HG03521 (cell line): ENCODE measurements around the gene CPNE7.
"Not testable (repeated sequence)": the region's sequence is repeated elsewhere in the genome, so short reads cannot be mapped to it uniquely, and the experiment has no call there.

Source experiments
- ATAC-seq: cut with Tn5 transposase; IDR thresholded peaks from one replicate; pipeline ENCODE4 v1.9.1; 2021; ENCODE audit warnings: mild to moderate bottlenecking, moderate library complexity; ENCODE audit not compliant: unreplicated experiment

CPNE7 gene

DNA sequence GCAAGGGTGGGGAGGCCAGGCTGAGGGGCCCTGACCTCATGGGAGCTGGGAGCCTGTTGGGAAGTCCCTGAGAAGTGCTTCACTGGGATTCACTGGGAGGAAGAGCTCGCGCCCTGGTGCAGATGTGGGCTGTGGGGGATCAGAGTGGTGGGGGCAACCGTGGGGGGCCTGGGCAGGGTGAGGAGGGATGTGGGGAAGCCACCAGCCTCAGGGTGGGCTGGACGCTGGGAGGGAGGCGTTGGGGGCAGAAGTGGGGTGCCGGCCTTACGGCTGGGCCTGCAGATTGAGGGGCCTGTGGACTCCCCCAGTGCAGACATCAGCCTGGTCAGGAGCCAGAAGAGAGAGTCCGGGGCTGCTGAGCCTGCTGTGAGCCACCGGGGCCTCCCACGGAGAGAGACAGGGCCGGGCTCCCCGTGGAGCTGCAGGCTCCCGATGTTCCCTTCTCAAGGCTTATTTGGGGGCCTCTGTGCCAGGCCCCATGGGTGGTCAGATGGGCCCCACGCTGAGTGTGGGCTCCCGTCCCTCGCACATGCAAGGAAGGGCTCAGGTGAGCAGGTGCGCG, 45.7 kb downstream of the CPNE7 start:
- ATAC-seq, result no peak

DNA sequence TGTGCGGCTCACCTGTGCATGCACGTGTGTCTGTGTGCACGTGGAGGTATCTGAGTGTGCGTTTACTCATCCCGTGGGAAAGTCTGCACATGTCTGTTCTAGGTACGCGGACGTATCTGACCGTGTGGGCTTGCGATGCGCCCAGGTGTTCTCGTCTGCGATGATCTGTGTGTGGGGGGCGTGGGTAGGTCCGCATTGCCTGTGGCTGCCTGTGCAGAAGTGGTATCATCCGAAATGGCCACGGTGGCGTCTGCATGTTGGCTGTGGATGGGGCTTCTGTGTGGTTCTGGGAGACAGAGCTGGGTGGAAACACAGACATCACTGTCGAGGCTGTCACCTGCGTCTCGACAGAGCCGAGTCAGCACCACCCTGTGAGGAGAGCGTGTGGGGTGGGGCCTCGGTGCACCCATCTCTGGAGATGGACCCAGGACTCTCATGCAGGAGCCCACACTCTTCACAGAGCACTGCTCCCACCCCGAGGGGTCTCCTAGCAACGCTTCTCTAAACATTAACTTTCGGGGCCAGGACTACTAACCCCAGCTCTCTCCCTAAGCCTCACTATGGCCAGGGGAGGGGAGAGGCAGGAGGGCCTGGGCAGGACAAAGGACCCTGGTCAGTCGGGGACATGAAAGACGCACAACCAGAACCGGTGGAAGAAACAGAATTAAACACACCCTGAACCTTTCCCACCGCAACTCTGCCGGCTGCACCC, 46.3 kb downstream of the CPNE7 start:
- no peak for ATAC-seq

DNA sequence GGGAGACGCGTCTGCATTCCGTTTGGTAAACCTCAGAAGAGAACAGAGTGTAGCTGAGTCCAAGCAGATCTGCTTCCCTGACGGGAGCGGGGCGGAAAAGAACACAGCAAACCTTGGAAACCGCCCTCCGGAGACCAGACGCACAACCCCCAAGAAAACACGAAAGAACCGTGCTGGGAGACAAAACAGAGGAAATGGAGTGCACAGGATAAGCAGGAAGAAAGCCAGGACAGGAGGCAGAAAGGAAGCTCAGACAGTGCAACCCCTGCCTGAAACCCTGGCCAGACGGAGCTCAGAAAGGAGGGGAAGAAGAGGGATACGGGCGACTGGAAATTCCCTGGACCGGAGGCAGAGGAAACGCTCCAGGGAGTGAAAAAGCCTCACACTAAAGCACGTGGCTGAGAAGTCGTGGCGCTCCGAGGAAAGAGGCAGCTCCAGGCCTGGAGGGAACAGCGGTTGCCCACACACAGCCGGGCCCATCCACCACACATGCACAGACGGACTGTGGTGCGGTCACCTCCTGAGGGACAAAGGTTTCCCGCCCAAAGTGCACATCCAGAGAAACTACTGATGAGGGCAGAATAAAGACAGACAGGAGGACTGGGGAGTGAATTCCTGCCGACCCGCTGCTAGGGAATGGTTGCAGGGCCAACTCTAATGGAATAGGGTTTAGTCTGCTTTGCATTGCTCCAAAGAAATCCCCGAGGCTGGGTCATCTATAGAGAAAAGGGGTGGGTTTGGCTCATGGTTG, 48.1 kb downstream of the CPNE7 start:
- no peak for ATAC-seq

DNA sequence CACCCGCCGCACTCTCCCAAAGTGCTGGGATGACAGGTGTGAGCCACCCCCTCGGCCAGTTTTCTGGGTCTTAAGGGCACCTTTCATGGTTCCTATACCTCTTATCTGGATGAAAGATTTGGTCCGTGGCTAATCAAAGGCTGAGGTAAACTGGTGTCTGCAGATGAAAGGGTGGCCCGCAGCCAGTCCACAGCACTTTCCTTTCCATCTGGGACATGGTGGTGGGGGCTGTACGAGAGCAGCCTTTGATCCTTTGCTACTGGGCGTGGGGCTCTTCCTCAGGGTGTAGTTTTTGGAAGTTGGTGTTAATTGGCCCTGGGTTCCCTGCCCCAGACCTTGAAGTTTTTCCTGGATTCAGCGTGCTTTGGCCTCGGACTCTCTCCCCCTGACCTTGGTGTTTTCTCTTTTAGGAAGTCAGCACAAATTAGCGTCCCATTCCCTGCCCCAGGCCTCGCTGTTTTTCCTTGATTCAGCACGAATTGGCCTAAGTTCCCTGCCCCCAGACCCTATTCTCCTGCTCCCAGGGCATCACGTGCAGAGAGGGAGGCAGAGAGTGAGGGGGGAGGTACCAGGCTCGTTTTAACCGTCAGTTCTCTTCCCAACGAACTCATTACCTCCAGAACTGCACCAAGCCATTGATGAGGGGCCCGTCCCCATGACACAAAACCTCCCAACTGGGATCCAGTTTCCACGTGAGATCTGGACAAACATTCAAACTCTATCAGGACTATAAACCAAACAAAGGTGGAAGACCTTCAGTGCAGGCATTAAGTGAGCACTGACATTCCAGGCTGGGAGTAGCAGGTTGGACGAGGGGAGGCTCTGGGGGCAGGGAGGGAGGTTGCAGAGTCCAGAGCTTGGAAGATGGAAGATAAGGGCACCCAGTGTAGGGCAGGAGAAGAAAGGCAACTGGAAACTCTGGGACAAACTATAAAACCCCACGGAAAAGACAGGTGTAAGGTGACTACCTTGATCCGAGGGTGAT, 49.5 kb downstream of the CPNE7 start:
- no peak for ATAC-seq

DNA sequence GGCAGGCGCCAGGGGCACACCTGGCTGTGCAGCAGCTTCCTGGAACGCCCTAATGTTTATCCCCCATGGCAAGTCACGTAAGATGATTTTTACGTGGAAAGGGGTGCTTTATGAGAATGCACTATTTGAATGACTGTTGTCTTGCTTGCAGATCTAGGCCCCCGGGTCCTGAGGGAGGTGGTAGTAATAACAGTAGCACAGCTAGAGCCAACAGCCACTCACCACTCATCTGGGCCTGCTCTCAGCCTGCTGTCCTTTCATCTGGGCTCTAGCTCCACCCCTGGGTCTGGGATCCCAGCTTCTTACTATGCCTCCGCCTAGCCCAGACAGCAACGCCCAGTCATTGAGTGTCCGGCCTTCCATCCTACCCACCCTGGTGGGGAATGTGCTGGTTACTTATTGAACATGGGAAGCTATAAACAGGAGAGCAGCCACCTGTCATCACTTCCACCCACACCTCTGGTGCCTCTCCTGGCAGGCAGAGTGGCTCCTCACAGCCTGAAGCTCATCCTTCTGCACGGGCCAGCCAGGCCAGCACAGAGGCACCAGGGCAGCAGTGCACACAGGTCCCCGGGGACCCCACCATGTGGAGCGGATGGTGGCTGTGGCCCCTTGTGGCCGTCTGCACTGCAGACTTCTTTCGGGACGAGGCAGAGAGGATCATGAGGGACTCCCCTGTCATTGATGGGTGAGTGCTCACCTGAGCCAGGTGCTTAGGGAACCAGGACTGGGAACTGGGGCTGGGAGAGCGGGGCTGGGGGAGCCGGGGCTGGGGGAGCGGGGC, 54.5 kb downstream of the CPNE7 start:
- ATAC-seq, result no peak

DNA sequence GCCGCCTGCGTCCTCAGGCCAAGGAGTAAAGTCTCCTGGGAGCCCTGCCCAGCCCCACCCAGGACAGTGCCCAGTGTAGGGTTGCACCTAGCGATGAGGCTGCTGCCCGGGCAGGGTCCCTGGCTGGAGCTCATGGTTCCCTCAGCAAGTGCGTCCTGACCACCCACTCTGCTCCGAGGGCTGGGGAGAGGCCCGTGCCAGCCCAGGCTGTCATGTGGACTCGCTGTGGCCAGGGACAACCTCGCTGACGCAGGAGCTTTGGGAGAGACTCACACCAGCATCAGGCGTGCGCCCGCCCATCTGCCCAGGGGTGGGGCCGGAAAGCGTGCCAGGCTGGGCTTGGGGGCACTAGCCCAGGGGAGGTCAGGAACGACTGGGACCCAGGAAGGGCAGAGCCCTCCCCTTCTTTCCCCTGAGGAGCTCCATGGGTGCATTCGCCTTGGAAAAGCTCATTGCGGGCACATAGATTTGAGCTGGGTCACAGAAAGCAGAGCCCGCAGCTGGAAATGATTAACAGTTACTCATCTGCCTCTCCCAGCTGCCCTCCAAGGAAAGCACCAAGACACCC, 57.6 kb downstream of the CPNE7 start:
- no peak for ATAC-seq

DNA sequence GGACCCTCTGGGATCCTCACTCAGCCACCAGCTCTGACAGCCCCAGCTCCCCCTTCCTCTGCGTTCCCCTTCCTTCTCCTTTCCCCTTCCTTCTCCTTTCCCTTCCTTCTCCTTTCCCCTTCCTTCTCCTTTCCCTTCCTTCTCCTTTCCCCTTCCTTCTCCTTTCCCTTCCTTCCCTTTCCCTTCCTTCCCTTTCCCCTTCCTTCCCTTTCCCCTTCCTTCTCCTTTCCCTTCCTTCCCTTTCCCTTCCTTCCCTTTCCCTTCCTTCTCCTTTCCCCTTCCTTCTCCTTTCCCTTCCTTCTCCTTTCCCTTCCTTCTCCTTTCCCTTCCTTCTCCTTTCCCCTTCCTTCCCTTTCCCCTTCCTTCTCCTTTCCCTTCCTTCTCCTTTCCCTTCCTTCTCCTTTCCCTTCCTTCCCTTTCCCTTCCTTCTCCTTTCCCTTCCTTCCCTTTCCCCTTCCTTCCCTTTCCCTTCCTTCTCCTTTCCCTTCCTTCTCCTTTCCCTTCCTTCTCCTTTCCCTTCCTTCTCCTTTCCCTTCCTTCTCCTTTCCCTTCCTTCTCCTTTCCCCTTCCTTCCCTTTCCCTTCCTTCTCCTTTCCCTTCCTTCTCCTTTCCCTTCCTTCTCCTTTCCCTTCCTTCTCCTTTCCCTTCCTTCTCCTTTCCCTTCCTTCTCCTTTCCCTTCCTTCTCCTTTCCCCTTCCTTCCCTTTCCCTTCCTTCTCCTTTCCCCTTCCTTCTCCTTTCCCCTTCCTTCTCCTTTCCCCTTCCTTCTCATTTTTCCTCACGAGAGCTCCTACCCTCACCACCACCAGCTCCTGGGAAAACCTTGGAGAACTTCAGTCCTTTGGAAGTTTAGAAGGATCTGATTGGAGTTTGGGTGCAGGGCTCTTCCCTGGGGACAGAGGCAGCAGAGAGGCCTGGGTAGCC, 59.2 kb downstream of the CPNE7 start:
- not testable (repeated sequence) for ATAC-seq

DNA sequence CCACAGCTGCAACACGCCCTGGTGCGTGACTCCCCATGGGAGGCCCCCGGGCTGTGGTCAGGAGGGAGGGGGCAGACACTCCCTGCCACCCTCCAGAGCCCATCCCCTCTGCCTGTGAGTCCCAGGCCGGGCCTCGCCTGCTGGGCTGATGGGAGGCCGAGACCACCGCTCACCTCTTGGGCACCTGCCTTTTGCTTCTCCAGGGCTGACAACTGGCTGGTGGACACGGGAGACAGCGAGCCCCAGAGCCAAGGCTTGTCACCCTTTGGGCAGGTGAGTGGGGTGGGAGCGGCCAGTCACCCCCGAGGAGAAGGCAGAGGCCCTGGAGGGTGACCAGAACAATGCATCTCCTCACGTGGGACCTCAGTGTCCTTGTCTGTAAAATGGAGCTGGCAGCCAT, 61.1 kb downstream of the CPNE7 start:
- no peak for ATAC-seq

DNA sequence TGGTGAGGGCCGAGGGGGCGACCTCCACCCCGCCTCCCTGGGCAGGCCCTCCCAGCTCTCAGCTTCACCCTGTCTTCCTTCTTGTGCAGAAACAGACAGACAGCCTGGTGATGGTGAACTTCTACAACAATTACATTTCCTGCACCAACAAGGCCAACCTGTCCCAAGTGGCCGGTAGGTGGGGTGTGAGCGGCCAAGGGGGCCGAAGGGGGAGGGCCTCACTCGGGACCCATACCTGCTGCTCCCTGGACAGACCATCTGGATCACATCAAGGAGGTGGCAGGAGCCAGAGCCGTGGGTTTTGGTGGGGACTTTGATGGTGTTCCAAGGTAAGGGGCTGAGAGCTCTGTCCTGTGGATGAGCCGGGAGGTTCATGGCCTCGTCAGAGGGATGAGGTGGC, 61.8 kb downstream of the CPNE7 start:
- no peak for ATAC-seq

DNA sequence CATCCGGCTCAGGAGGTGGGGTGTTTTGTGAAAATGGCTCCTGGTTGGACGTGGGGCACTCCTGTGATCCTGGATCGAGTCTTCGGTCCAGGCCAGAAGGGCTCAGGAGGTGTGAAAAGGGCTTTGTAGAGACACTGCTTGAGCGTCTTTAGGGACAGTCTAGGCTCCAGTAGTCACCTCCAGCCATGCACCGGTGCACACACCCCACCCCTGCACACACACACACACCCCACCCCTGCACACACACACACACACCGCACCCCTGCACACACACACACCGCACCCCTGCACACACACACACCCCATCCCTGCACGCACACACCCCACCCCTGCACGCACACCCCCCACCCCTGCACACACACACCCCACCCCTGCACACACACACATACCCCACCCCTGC, 62.9 kb downstream of the CPNE7 start:
- no peak for ATAC-seq

DNA sequence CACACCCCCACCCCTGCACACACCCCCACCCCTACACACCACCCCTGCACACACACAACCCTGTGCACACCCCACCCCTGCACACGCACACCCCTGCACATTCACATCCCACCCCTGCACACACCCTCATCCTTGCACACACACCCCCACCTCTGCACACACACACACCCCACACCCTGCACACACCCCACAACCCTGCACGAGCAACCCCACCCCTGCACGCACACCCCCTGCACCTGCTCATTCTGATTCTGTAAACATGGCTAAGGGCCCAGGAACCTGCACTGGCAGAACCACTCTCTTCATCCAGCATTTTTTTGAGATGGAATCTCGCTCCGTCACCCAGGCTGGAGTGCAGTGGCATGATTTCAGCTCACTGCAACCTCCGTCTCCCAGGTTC, 63.8 kb downstream of the CPNE7 start:
- no peak for ATAC-seq

DNA sequence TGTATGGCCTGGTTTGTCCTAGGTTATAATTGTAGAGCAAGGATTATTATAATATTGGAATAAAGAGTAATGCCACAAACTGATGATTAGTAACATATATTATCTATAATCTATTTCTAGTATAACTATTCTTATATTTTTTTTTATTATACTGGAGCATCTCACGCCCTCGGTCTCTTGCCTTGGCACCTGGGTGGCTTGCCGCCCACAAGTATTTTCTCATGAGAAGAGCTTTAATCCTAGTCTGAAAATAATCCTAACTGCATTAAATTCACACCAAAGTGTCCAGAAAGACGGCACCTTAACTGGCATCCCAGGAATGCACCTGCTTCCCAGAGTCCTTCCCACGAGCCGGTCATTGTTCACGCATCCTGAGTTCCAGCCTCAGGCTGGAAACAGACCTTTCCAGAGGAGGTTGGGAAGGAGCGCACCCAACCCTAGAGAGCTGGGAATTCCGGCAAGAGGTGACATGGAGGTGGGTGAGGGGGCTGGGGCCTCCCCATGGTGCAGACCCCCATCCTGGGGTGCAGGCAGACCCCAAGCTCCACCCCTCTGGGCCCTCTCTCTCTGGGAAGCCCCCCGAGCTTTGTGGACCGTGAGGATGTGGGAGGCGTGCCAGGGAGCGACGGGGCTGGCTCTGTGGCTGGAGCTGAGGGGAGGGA, 66.0 kb downstream of the CPNE7 start:
- no peak for ATAC-seq

DNA sequence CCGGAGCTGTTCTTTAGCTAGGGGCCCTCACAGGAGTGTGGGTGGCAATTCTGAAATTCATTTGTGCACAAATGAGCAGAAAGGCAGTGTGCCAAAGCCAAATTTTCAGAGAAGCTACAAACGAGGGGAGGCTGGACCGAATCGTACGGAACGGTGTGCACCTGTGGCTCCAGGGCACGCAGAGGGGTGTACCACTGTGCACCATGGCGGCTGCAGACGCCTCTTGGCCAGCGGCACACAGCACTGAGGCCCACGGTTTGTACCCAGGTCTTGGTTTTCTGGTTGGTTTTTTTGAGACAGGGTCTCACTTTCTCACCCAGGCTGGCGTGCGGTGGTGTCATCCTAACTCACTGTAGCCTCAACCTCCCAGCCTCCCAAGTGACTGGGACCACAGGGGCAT, 67.0 kb downstream of the CPNE7 start:
- no peak for ATAC-seq

DNA sequence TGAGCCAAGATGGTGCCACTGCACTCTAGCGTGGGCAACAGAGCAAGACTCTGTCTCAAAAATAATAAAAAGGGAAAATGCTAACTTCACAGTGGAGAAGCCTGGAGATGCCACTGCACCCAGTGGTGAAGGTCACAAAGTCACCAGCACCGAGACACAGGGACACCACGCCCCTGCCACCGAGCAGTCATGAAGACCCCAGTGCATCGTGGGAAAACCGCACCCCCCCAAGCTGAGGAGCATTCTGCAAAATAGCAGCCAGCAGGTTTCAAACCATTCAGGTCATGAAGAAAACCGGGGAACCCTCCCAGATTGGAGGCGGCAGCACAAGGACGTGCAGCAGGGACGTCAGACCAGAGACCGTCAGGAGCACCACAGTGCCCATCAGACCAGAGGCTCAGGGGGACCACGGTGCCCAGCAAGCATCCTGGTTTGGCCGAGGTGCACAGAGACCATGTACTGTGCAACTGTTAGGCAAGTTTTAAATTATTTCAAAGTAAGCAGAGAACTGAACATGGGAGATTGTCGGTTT, 68.3 kb downstream of the CPNE7 start:
- no peak for ATAC-seq

DNA sequence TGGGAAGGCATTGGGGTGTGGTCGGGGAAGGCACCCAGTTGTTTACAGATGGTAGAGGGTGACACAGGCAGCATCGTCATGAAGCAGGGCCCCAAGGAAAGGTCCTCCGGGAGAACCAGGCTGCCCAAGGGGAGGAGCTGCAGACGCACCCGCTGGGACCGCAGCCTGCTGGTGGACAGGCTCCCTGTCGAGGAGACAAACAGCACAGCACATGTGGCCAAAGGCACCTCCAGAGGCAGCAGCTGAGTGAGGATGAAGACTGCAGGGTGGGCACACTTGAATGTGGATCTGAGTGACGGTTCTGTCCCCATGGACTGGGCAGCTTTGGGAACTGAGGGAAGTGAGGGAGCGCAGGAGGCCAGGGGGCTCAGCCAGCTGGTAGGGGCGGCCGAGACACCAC, 69.6 kb downstream of the CPNE7 start:
- no peak for ATAC-seq

DNA sequence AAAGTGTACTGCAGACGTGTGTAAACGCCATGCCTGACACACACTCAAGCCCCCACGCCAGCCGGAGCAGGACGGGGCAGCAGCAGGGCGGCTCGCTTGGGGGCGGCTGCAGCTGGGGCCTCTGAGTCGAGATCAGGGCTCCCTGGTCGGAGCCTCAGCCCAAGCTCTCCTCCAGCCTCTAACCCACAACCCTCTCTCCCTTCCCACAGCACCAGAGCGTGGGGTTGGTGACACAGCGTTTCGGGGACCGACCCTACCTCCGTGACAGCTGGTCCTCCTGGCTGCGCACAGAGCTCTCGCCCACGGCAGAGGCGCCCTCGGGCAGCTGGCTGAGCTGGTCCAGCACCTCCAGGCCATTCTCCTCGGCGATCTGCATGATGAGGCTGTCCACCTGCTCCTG, 70.7 kb downstream of the CPNE7 start:
- ATAC-seq, result no peak
